Measurements from ENCODE around the gene LRMDA. TPM values are rescaled to one million over a fixed set of nuclear protein-coding genes. Genes with fewer than 3 reads are reported as not detected.
A peak's percentile ranks its signal among the peaks of the same experiment; 100 is the strongest.

LRMDA gene
- total RNA-seq, 4 donors from 2014 or later: 2.2 to 7.8 (median 4.5) TPM

DNA sequence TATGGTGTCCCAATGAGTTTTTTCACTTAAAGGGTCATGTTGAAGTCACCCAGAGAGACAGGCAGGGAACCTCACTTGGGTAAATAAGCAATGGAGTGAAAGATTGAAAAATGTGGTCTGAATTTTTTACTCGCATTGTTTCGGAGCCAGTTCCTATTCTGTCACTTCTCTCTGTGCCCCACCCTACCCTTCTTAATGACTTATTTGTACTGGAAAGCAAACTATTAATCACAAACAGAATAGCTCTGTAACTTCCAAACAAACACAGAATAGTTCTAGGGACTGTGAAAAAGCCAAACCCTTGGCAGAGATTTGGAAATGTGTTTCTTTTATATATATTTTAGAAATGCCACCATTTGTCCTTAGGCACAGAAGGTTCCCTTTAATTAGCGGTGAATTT, 76.0 kb downstream of the LRMDA start:
- no peaks in the 10 kb centered on the region for H3K36me3 ChIP-seq
- H3K27me3 ChIP-seq: no peaks in the 10 kb centered on the region
- H3K4me1 ChIP-seq: peaks cover 0 to 39% (median 14%) of the 10 kb centered on the region in 4 donors
- WGBS, 2 donors (ENCODE audit: low coverage in 1 of 2): 70 to 81% methylated on average over 2 to 3 of the region's 3 CpGs
- TF ChIP-seq POLR2A (IDR thresholded peaks at IDR 0.05) (no peak), POLR2AphosphoS5 (IDR thresholded peaks at IDR 0.05) (no peak), EP300 (IDR thresholded peaks at IDR 0.05; ENCODE audit: low read depth) (no peak)
- TF ChIP-seq, protein P1, sequence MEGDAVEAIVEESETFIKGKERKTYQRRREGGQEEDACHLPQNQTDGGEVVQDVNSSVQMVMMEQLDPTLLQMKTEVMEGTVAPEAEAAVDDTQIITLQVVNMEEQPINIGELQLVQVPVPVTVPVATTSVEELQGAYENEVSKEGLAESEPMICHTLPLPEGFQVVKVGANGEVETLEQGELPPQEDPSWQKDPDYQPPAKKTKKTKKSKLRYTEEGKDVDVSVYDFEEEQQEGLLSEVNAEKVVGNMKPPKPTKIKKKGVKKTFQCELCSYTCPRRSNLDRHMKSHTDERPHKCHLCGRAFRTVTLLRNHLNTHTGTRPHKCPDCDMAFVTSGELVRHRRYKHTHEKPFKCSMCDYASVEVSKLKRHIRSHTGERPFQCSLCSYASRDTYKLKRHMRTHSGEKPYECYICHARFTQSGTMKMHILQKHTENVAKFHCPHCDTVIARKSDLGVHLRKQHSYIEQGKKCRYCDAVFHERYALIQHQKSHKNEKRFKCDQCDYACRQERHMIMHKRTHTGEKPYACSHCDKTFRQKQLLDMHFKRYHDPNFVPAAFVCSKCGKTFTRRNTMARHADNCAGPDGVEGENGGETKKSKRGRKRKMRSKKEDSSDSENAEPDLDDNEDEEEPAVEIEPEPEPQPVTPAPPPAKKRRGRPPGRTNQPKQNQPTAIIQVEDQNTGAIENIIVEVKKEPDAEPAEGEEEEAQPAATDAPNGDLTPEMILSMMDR (IDR thresholded peaks at IDR 0.05): no peak
- no peaks in the 10 kb centered on the region for H3K9me3 ChIP-seq
- peak overlapping the region in 3 of 4 donors; percentile 30 to 66 (median 45) for H3K27ac ChIP-seq
- H3K4me3 ChIP-seq: no peak overlapping the region
- intact Hi-C loops (cut with DNase I; ENCODE audit: low total_unique reads): no loop called here
- in situ Hi-C loops (cut with MboI; ENCODE audit: low pct_ligation_motif_present in 1 of 4, low pct_unique_long_range_greater_than_20kb in 1 of 4, low sequenced_read_pairs in 3 of 4): no loop called here
- DNase-seq: no peak

DNA sequence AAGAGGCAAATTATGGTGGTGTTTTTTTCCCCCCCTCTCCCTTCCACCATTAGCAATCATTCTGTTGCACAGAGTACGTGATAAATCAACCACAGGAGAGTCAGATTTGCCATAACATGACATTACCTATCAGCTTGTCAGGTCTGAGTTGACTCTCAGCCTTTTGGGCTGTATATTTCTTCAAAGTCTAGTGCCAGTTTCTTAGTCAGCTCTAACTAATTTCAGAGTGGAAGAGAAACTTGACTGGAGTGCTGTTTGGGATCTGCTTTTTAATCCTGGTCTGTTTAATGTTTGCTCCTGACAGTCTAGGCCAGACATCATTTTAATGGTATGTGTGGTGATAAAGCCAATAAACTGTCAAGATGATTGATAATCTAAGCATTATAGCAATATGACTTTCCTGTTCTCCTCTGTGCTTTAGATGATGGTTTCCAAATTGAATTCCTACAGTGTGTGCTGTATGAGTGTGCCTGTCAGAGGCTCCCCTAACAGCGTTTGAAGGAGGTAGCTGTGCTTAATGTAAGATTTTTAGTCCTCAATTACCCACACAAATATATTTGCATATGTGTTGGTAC, 76.9 kb downstream of the LRMDA start:
- no peak for DNase-seq
- in situ Hi-C loops (cut with MboI; ENCODE audit: low pct_ligation_motif_present in 1 of 4, low pct_unique_long_range_greater_than_20kb in 1 of 4, low sequenced_read_pairs in 3 of 4) (no loop called here), intact Hi-C loops (cut with DNase I; ENCODE audit: low total_unique reads) (loop anchor here (2.0 kb wide), 1 partner anchor 108 kb away; the partner anchor contains the start of gene ZNF503)
- Histone ChIP-seq H3K4me3 (no peak overlapping the region), H3K4me1 (peaks cover 0 to 39% (median 17%) of the 10 kb centered on the region in 4 donors), H3K9me3 (no peaks in the 10 kb centered on the region), H3K27me3 (no peaks in the 10 kb centered on the region), H3K36me3 (no peaks in the 10 kb centered on the region), H3K27ac (peak overlapping the region; percentile 16 to 66 (median 53))
- peak; percentile 20 for TF ChIP-seq EP300 (IDR thresholded peaks at IDR 0.05; ENCODE audit: low read depth)
- peak; percentile 92 to 97 (median 93) for TF ChIP-seq POLR2AphosphoS5 (IDR thresholded peaks at IDR 0.05)
- TF ChIP-seq POLR2A (IDR thresholded peaks at IDR 0.05): no peak
- WGBS, 2 donors (ENCODE audit: low coverage in 1 of 2): 27 to 38% methylated on average over 1 to 2 of the region's 2 CpGs

DNA sequence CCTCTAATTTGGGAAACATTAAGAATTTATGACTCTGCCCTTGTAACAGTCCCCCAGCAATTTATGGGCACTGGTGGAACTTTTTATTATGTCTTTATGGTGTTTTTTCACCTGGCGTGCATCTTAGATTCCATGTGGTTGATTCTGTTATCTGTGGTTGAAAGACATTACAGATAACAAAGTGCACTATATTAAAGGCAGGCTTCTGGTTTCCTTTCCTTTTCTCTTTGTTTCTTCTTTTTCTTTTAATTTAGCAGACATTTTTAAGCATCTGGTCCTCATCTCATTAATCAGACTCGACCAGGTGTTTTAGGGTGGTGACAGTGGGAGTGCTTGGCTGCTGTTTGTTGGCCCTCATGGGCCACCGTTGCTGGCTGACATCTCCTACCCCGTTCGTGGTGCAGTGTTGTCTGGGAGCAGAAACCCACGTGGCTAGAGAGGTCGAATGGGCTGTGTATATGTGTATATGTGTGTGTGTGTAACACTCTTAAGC, 77.4 kb downstream of the LRMDA start:
- DNase-seq: no peak
- no peaks in the 10 kb centered on the region for H3K9me3 ChIP-seq
- H3K36me3 ChIP-seq: no peaks in the 10 kb centered on the region
- H3K4me3 ChIP-seq: no peak overlapping the region
- in situ Hi-C loops (cut with MboI; ENCODE audit: low pct_ligation_motif_present in 1 of 4, low pct_unique_long_range_greater_than_20kb in 1 of 4, low sequenced_read_pairs in 3 of 4) (no loop called here), intact Hi-C loops (cut with DNase I; ENCODE audit: low total_unique reads) (loop anchor here (2.0 kb wide), 1 partner anchor 108 kb away; the partner anchor contains the start of gene ZNF503)
- peak overlapping the region; percentile 16 to 66 (median 53) for H3K27ac ChIP-seq
- H3K4me1 ChIP-seq: peaks cover 0 to 39% (median 17%) of the 10 kb centered on the region in 4 donors
- no peaks in the 10 kb centered on the region for H3K27me3 ChIP-seq
- TF ChIP-seq POLR2A (IDR thresholded peaks at IDR 0.05): no peak
- TF ChIP-seq, protein P1 (IDR thresholded peaks at IDR 0.05): no peak
- no peak for TF ChIP-seq POLR2AphosphoS5 (IDR thresholded peaks at IDR 0.05)
- no peak for TF ChIP-seq EP300 (IDR thresholded peaks at IDR 0.05; ENCODE audit: low read depth)
- 12 to 28% methylated on average over 6 to 7 of the region's 7 CpGs for WGBS, 2 donors (ENCODE audit: low coverage in 1 of 2)

DNA sequence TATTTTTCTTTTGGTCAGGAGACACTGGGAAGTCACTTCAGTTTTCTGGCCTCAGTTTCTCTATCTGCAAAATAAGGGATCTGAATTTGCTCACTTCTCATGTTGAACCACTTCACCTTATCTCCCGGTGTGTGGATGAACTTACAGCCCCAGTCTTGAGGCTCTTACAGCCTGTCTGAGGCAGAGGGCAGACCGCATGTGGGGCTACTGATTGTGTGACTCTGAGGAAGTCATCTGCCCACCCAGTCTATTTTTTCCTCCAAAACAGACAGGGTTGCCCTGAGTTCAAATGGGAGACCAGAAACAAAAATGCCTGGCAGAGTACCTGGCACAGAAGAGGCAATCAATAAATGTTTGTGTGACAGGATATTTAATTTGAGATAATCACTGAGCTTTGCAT, 78.3 kb downstream of the LRMDA start:
- no peak overlapping the region for H3K4me3 ChIP-seq
- peaks cover 0 to 39% (median 17%) of the 10 kb centered on the region in 4 donors for H3K4me1 ChIP-seq
- intact Hi-C loops (cut with DNase I; ENCODE audit: low total_unique reads): loop anchor here (2.0 kb wide), 1 partner anchor 109 kb away; the partner anchor contains the start of gene ZNF503
- no peak for DNase-seq
- no peaks in the 10 kb centered on the region for H3K9me3 ChIP-seq
- no peaks in the 10 kb centered on the region for H3K36me3 ChIP-seq
- TF ChIP-seq POLR2A (IDR thresholded peaks at IDR 0.05) (no peak), POLR2AphosphoS5 (IDR thresholded peaks at IDR 0.05) (no peak), EP300 (IDR thresholded peaks at IDR 0.05; ENCODE audit: low read depth) (no peak)
- TF ChIP-seq, protein P1 (IDR thresholded peaks at IDR 0.05): no peak
- in situ Hi-C loops (cut with MboI; ENCODE audit: low pct_ligation_motif_present in 1 of 4, low pct_unique_long_range_greater_than_20kb in 1 of 4, low sequenced_read_pairs in 3 of 4): no loop called here
- 83 to 89% methylated on average over 2 of the region's 2 CpGs for WGBS, 2 donors (ENCODE audit: low coverage in 1 of 2)
- no peak overlapping the region for H3K27ac ChIP-seq
- H3K27me3 ChIP-seq: no peaks in the 10 kb centered on the region

Data from transverse colon (tissue), 4 donors.